Naive thymus-derived CD8-positive, alpha-beta T cell (primary cell): ENCODE measurements around the gene STEAP1B. TPM values are rescaled to one million over a fixed set of nuclear protein-coding genes. Genes with fewer than 3 reads are reported as not detected.

Experiments used
- ATAC-seq, 2 donors: fragments of 150-1000 bp; cut with Tn5 transposase in 1 of 2; sonication (Bioruptor Pico), chemical (Tn5 transposase) in 1 of 2; 1 replicate in 1 of 2; 2 replicates in 1 of 2; pipeline ENCODE4 v1.10.0; 2021; ENCODE audit warnings: mild to moderate bottlenecking in 2 of 2, moderate library complexity in 2 of 2
- POLR2A ChIA-PET: fragments of 350-600 bp; sonication (Branson Sonifier 250); formaldehyde crosslinking; loops from one replicate; lab custom pipeline; 2021; ENCODE audit warnings: antibody characterized with exemption; lab: Charles Lee
- DNase-seq, 10 donors: peaks; one replicate each; pipeline versions ENCODE4 v3.0.0 to v3.0.0-alpha.2; 2020 to 2022
- H3K27ac Mint-ChIP-seq, 10 donors: one replicate each; pipeline ENCODE4 v1.8.0; 2020 to 2022; ENCODE audit warnings: mild to moderate bottlenecking in 10 of 10, mixed read lengths in 10 of 10, moderate library complexity in 4 of 10, inconsistent platforms in 1 of 10
- H3K27me3 Mint-ChIP-seq, 5 donors: one replicate each; pipeline ENCODE4 v1.8.0; 2021 to 2022; ENCODE audit warnings: mixed read lengths in 5 of 5
- H3K36me3 Mint-ChIP-seq, 3 donors: one replicate each; pipeline ENCODE4 v1.8.0; 2020 to 2022; ENCODE audit warnings: mixed read lengths in 3 of 3, mild to moderate bottlenecking in 2 of 3, inconsistent platforms in 1 of 3
- H3K4me1 Mint-ChIP-seq, 4 donors: one replicate each; pipeline ENCODE4 v1.8.0; 2021 to 2022; ENCODE audit warnings: mixed read lengths in 4 of 4
- H3K4me3 Mint-ChIP-seq, 10 donors: one replicate each; pipeline ENCODE4 v1.8.0; 2020 to 2022; ENCODE audit warnings: mild to moderate bottlenecking in 10 of 10, mixed read lengths in 10 of 10, moderate library complexity in 6 of 10, inconsistent platforms in 1 of 10
- H3K9me3 Mint-ChIP-seq, 9 donors: one replicate each; pipeline ENCODE4 v1.8.0; 2020 to 2022; ENCODE audit warnings: mixed read lengths in 9 of 9, mild to moderate bottlenecking in 3 of 9, inconsistent platforms in 1 of 9, moderate library complexity in 1 of 9
- polyA plus RNA-seq, 3 donors: library from polyadenylated mRNA; unstranded; fragments of 300-500 nt; fragmentation: Illumina TruSeq; gene quantifications; one replicate each; pipeline ENCODE4 v1.2.3, GENCODE V29; 2021
- total RNA-seq, 8 experiments: library from RNA in 2 of 8; stranded (reverse) in 2 of 8; gene quantifications; one replicate each; pipeline ENCODE4 v1.2.3 and lab custom pipeline; 2021 to 2026

Gene STEAP1B
- total and polyA plus RNA-seq, 5 experiments from 2014 or later: 0.28 TPM; not detected in 4

DNA sequence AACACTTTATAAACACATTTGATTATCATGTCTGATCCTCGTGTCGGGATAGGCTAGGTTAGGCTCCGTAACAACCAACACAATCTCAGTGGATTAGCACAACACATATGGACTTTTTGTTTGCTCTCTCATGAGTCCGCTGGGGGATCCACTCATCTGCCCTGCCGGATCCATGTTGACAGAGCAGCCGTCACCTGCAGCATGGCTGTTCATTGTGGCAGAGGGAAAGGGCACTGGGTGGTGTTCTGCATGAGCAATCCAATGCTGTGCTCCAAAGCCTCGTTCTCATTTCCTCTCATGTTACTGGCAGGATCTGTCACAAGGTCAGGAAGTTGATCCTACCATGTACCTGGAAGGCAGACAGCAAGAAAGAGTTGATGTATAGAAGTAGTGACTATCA lies 80.5 kb downstream of the STEAP1B start:
- no peak for DNase-seq
- H3K27ac Mint-ChIP-seq: no peak overlapping the region
- POLR2A ChIA-PET: no interaction called here
- no peaks in the 10 kb centered on the region for H3K36me3 Mint-ChIP-seq
- H3K4me3 Mint-ChIP-seq: no peak overlapping the region
- peaks cover 0 to 1% (median 0%) of the 10 kb centered on the region in 4 donors for H3K4me1 Mint-ChIP-seq
- H3K9me3 Mint-ChIP-seq: no peaks in the 10 kb centered on the region
- peaks cover 0 to 1% (median 0%) of the 10 kb centered on the region in 5 donors for H3K27me3 Mint-ChIP-seq
- no peak for ATAC-seq

DNA sequence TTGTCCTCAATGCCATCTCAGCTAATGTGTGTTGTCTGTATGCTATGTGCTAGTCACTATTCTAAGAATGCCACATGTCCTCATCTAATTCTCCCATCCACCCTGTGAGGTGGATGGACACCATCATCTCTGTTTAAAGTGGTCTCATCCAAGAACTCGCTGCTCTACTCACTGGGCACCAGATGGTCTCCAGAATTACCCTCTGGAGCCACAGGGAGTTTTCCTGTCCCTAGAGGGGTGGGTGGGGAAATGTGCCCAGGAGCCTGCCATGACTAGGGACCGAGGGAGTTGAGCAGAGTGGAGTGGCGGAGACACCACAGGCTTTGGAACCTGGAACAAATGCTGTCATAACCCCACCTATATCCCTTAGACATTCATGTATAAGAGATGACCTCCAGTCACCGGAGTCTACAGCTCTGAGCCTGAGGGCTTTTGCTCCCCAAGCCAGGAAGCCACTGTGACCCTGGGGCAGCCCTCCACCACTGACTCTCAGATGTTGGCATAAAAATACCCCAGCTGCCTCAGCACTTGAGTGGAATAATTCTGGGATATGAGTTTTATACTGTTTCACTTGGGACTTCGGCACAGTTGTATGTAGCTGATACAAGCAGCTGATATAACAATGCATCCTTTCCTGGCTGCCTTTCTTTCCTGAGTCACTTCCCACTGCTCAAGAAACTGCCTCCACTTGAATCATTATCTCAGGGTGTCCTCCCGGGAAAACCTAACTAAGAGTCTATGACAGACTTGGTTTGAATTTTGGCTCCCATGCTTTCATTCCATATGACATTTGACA lies 81.5 kb downstream of the STEAP1B start:
- POLR2A ChIA-PET: no interaction called here
- H3K4me1 Mint-ChIP-seq: peaks cover 0 to 1% (median 0%) of the 10 kb centered on the region in 4 donors
- no peaks in the 10 kb centered on the region for H3K36me3 Mint-ChIP-seq
- H3K27me3 Mint-ChIP-seq: peaks cover 0 to 4% (median 0%) of the 10 kb centered on the region in 5 donors
- no peak overlapping the region for H3K27ac Mint-ChIP-seq
- H3K9me3 Mint-ChIP-seq: no peaks in the 10 kb centered on the region
- no peak overlapping the region for H3K4me3 Mint-ChIP-seq
- ATAC-seq: no peak
- no peak for DNase-seq

DNA sequence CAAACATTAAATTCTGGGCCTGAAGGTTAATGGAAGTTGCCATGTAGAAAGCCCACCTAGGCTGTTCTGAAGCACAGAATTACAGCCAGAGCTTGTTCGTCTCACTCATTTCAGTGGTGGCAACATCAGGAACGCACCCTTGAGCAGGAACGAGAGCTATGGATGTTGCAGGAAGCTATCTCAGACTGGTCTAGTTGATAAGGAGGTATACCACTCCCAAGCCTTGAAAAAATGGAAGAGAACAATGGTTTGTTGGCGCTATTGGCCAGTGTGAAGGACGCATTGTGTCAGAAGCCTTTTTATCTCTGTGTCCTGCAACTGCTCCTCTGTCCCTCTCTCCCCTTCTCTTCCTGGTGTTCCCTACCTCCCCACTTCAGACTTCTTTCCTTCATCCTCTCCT lies 82.1 kb downstream of the STEAP1B start:
- Mint-ChIP-seq H3K27me3 (peaks cover 0 to 4% (median 0%) of the 10 kb centered on the region in 5 donors), H3K4me1 (no peaks in the 10 kb centered on the region), H3K4me3 (no peak overlapping the region), H3K27ac (no peak overlapping the region), H3K9me3 (no peaks in the 10 kb centered on the region), H3K36me3 (no peaks in the 10 kb centered on the region)
- no peak for ATAC-seq
- POLR2A ChIA-PET: no interaction called here
- no peak for DNase-seq

DNA sequence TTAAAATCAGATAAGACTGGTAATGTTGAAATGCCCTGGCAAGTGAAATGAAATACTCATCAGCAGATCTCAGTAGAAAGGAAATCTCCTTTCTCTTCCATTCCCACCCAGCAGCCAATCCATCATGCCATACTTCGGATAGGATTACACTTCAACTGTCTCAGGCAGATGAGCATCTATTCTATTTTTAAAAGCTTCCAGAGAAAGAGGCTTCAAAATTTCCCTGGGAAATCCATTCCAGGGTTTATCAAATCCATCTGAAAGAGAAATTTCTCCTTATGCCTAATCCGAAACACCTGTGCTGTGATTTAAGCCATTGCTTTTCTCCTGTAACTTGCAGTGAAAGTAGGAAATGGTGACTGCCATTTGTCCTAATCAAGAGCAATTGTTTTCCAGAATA lies 82.6 kb downstream of the STEAP1B start:
- Mint-ChIP-seq H3K4me1 (no peaks in the 10 kb centered on the region), H3K27me3 (peaks cover 0 to 4% (median 0%) of the 10 kb centered on the region in 5 donors), H3K27ac (no peak overlapping the region), H3K36me3 (no peaks in the 10 kb centered on the region), H3K9me3 (no peaks in the 10 kb centered on the region), H3K4me3 (no peak overlapping the region)
- DNase-seq: no peak
- POLR2A ChIA-PET: no interaction called here
- no peak for ATAC-seq

DNA sequence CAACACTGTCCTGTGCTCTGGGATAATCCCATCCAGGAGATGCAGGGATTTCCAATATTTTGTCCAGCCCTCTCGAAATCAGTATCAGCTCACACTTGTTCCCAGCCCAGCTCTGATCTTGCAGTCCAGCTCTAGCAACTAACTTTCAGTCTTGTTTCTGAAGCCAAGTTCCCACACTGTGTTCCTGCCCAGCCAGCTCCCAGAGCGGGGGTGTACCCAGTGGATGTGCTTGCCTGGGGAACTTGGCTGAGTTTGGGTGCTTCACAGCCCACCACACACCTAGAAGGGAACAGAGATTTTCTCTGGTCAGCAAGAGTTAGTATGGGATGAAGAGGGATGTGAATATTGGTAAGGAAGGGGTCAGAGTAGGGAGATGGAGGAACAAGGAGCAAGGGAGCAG lies 85.6 kb downstream of the STEAP1B start:
- H3K4me3 Mint-ChIP-seq: no peak overlapping the region
- H3K4me1 Mint-ChIP-seq: peaks cover 0 to 2% (median 0%) of the 10 kb centered on the region in 4 donors
- H3K27me3 Mint-ChIP-seq: peaks cover 0 to 9% (median 0%) of the 10 kb centered on the region in 5 donors
- peak overlapping the region in 1 of 10 donors; percentile 61 for H3K27ac Mint-ChIP-seq
- POLR2A ChIA-PET: no interaction called here
- no peaks in the 10 kb centered on the region for H3K9me3 Mint-ChIP-seq
- H3K36me3 Mint-ChIP-seq: no peaks in the 10 kb centered on the region
- DNase-seq (no peak), ATAC-seq (no peak)

DNA sequence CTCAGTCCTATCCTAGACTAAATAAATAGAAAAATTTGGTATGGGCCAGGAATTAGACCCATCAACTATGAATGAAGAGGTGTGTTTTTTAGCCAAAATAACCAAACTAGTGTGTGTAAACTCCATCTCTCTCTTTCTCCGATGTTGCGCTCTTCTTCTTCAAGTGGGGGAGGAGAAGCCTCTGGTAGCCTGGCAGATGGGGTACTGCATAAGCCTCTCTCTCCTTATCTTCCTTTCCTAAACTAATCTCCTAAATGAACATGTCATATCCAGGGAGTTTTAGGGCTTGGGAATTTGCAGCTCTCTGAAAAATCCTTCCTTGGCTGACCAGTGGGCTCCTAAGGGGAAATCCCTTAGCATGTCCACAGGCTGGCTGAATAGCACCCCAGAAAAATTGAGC lies 86.8 kb downstream of the STEAP1B start:
- DNase-seq (no peak), ATAC-seq (no peak)
- peak overlapping the region in 1 of 10 donors; percentile 28 for H3K27ac Mint-ChIP-seq
- H3K27me3 Mint-ChIP-seq: peaks cover 0 to 13% (median 0%) of the 10 kb centered on the region in 5 donors
- no peaks in the 10 kb centered on the region for H3K9me3 Mint-ChIP-seq
- no peaks in the 10 kb centered on the region for H3K36me3 Mint-ChIP-seq
- H3K4me1 Mint-ChIP-seq: peaks cover 0 to 2% (median 0%) of the 10 kb centered on the region in 4 donors
- no peak overlapping the region for H3K4me3 Mint-ChIP-seq
- POLR2A ChIA-PET: no interaction called here

DNA sequence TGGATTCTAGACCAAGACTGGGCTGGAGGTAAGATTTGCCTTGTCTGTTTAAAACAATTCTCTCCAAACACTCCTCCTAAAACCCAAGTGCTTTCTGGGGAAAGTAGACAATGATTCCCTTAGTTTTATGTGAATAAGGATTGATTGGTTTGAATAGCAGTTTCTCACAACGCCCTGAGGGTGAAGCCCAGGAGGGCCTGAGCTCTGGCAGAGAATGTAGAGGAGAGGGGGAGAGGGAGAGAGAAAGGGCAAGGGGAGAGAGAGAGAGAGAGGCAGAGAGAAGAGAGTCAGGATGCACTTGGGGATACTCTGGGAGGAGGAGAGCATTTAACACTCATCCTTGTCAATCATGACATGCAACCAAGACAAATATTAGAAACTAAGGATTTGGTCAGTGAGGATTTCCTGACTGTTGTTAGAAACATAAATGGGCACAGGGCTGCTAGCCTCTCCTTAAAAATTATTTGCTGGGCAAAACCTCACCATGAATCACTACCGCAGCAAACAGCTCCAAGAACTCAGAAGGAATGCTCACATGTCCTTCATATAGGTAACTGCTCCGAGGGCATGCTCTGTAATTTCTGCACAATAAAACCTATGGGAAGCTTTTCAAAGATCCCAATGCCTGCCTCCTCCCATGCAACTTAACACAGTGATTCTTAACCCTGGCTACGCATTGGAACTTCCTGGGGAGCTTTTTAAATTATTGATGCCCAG lies 87.9 kb downstream of the STEAP1B start:
- no peak for ATAC-seq

DNA sequence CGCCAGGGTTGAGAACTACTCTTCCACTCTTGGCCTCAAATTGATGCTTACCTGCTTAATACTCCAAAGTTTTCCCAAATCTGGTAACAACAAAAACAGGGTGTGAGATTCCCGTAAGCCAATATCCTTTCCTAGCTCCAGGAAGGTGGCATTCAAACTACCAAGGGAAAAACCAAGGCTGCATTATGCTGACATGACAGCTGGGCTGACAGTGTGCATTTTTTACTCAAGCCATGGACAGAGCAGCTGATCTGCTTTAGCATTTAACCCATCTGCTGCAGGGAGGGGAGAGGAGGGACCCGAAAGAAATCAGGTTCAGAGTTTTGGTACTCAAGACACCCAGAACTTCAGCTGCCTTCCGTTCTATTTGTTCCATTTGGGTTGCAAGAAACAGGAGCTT lies 93.3 kb downstream of the STEAP1B start:
- Mint-ChIP-seq H3K27ac (no peak overlapping the region), H3K36me3 (no peaks in the 10 kb centered on the region), H3K4me3 (no peak overlapping the region), H3K27me3 (peaks cover 0 to 15% (median 0%) of the 10 kb centered on the region in 5 donors), H3K4me1 (peaks cover 7 to 18% (median 9%) of the 10 kb centered on the region in 4 donors), H3K9me3 (no peaks in the 10 kb centered on the region)
- DNase-seq (no peak), ATAC-seq (no peak)
- POLR2A ChIA-PET: no interaction called here

More for the DNA sequence above, 87.9 kb downstream of the STEAP1B start:
- Mint-ChIP-seq H3K27ac (no peak overlapping the region), H3K9me3 (no peaks in the 10 kb centered on the region), H3K4me1 (peaks cover 0 to 2% (median 0%) of the 10 kb centered on the region in 4 donors), H3K4me3 (no peak overlapping the region), H3K36me3 (no peaks in the 10 kb centered on the region), H3K27me3 (peaks cover 0 to 16% (median 0%) of the 10 kb centered on the region in 5 donors)
- POLR2A ChIA-PET: no interaction called here
- no peak for DNase-seq

DNA sequence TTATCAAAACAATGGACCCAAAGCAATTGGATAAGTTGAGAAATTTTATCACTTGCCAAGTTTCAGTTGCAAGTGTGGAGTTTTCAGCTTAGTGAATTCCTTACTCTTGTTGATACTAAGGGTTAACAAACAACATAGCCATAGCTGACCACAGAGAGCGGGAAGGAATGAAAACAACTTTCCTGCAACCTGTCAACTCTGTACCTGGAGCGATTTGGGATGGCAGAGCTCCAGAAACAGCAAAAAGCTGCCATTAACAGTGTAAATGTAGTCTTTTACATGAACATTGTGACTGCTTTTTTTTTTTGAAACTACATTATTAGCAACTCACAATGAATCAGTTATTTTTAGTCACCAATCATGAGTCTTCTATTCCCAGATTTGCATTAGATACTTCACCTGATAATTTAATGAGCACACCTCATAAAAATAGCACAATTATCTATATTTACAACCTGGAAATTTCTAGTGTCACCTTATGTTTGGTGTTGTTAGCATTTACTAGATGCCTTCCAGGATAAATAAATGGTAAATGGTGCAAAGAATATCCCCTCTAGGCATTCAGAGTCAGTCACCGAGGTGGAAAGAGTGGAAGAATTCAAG lies 95.5 kb downstream of the STEAP1B start:
- Mint-ChIP-seq H3K4me3 (no peak overlapping the region), H3K27me3 (peaks cover 0 to 10% (median 0%) of the 10 kb centered on the region in 5 donors), H3K4me1 (peaks cover 6 to 22% (median 10%) of the 10 kb centered on the region in 4 donors), H3K36me3 (no peaks in the 10 kb centered on the region), H3K27ac (no peak overlapping the region), H3K9me3 (no peaks in the 10 kb centered on the region)
- ATAC-seq (no peak), DNase-seq (no peak)
- POLR2A ChIA-PET: no interaction called here

- H3K4me1 Mint-ChIP-seq: peaks cover 5 to 22% (median 10%) of the 10 kb centered on the region in 4 donors
- H3K27ac Mint-ChIP-seq: peak overlapping the region in 1 of 10 donors; percentile 56
- DNase-seq (no peak), ATAC-seq (no peak)
- POLR2A ChIA-PET: no interaction called here
- no peaks in the 10 kb centered on the region for H3K36me3 Mint-ChIP-seq
- peaks cover 0 to 7% (median 0%) of the 10 kb centered on the region in 5 donors for H3K27me3 Mint-ChIP-seq
- H3K9me3 Mint-ChIP-seq: no peaks in the 10 kb centered on the region
- H3K4me3 Mint-ChIP-seq: no peak overlapping the region
Observed at GRCh38 chr7:22403344-22403743, 96.6 kb downstream of the STEAP1B start.

DNA sequence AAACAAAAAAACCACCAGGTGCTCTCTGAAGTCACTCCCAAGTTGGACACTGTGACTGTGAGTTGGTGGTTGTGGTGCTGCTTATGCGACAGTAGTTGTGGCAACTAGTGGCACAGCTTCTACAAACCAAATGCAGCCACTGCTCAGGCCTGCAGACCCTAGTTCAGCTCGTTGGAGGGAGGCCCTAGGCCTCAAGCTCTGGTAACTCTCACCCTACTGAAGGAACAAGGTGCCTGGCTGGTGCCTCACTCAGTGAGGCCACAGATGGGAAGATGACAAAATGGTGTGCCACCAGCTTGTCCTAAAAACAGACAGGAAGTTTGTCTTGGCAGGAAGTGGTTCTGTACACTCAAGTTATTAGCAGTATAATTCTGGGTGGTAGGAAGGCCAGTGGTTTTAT lies 97.7 kb downstream of the STEAP1B start:
- Mint-ChIP-seq H3K4me1 (peaks cover 5 to 22% (median 10%) of the 10 kb centered on the region in 4 donors), H3K27me3 (peaks cover 0 to 3% (median 0%) of the 10 kb centered on the region in 5 donors), H3K9me3 (no peaks in the 10 kb centered on the region), H3K36me3 (no peaks in the 10 kb centered on the region), H3K4me3 (no peak overlapping the region), H3K27ac (peak overlapping the region in 4 of 10 donors; percentile 18 to 79 (median 63))
- POLR2A ChIA-PET: no interaction called here
- ATAC-seq (no peak), DNase-seq (peak in 1 of 10 donors; percentile 6)

- DNase-seq: no peak
- no peak for ATAC-seq
- peaks cover 5 to 22% (median 10%) of the 10 kb centered on the region in 4 donors for H3K4me1 Mint-ChIP-seq
- H3K27ac Mint-ChIP-seq: no peak overlapping the region
- H3K36me3 Mint-ChIP-seq: no peaks in the 10 kb centered on the region
- H3K4me3 Mint-ChIP-seq: no peak overlapping the region
- H3K27me3 Mint-ChIP-seq: no peaks in the 10 kb centered on the region
- POLR2A ChIA-PET: no interaction called here
- H3K9me3 Mint-ChIP-seq: no peaks in the 10 kb centered on the region
Observed at GRCh38 chr7:22400936-22401553, 98.9 kb downstream of the STEAP1B start.
